ENCODE results near the gene BBS7.
A peak's percentile ranks its signal among the peaks of the same experiment; 100 is the strongest.

BBS7 gene

DNA sequence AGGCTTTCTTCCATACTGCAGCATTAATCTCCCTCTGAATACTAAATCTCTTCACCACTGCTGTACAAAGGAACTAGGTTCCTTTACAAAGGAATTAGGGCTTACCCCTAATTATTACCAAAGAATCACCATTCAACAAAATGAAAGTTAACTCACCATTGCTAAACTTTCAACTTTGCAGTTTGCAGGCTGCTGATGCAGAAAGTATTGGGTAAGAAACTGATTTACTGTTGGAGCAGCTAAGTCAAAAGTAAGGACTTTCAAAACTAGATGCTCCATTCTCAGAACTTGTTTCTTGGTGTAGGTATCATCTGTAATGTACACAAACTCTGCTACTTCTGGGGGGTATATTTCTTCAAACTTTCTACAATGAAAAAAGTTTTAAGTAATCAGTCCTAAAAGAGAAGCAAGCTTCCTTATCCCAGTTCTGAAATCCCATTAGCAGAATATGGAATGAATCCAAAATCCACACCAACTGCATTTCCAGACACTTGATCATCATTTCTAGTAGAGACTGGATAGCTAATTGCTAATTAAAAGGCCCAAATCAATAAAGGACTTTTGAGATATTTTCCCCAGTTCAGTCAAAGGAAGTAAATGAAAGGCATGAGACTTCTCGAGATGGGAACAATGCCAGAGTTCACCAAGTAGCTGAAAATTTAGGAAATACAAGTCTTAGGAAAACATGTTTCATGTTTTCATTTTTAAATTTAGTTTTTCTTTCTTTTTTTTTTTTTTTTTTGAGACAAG is 50.9 kb downstream of the BBS7 start:
- Mint-ChIP-seq H3K36me3 (peaks cover 7 to 9% of the 10 kb centered on the region in 2 donors), H3K27ac (no peak overlapping the region), H3K27me3 (no peaks in the 10 kb centered on the region), H3K4me3 (no peak overlapping the region), H3K9me3 (no peaks in the 10 kb centered on the region), H3K4me1 (peaks cover 3 to 10% of the 10 kb centered on the region in 2 donors)
- ATAC-seq (replicated peaks) (no peak), DNase-seq (no peak)

GRCh38 chr4:121818215-121818614 is 52.1 kb downstream of the BBS7 start:
- no peaks in the 10 kb centered on the region for H3K9me3 Mint-ChIP-seq

DNA sequence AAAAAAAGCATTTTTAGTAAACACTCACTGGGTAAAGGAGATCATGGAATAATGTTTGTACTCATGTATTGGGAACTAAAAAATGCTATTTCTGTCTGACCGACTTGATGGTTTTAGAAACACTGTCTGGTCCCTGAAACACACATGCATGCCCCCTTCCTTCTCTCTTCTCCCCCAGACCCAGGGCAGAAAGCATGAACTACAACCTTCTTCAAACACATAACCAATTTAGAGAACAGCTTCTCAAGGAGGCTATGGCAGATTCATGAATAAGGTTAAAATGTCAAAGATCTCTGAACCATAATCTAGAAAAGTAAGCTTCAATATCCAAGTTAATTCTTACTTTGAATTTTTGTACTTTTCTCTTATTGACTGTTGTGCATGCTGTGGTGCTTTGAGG is 52.6 kb downstream of the BBS7 start:
- Mint-ChIP-seq H3K36me3 (peaks cover 13% of the 10 kb centered on the region in 2 donors), H3K27me3 (no peaks in the 10 kb centered on the region), H3K27ac (no peak overlapping the region), H3K9me3 (no peaks in the 10 kb centered on the region), H3K4me1 (peaks cover 0 to 1% of the 10 kb centered on the region in 2 donors), H3K4me3 (no peak overlapping the region)
- no peak for DNase-seq
- ATAC-seq (replicated peaks) = no peak

More at GRCh38 chr4:121818215-121818614, 52.1 kb downstream of the BBS7 start:
- DNase-seq = no peak
- no peaks in the 10 kb centered on the region for H3K27me3 Mint-ChIP-seq
- H3K27ac Mint-ChIP-seq = no peak overlapping the region
- peaks cover under 1 to 6% of the 10 kb centered on the region in 2 donors for H3K4me1 Mint-ChIP-seq
- peaks cover 9 to 10% of the 10 kb centered on the region in 2 donors for H3K36me3 Mint-ChIP-seq
- H3K4me3 Mint-ChIP-seq = no peak overlapping the region
- no peak for ATAC-seq (replicated peaks)

- H3K4me1 Mint-ChIP-seq = no peaks in the 10 kb centered on the region
- H3K27ac Mint-ChIP-seq = no peak overlapping the region
These were observed 53.3 kb downstream of the BBS7 start for GRCh38 chr4:121817006-121817405.

DNA sequence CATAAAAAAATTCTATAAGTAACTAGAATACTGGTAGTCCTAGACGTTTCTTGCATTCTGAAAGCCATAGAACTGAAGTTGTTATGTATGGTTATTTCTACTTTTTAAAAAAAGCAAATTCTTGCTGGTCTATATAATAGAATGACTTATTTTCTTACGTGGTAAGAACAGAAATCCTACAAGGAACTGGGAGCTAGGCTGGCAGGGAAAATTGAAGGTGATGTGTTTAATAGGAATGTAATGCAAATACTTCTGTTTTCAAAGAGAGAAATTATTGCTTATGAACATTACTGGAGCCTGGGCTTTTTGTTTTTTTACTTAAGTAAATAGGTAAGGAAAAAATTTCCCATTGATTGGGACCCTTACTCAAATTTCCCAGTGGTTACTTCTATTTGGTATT is 55.5 kb downstream of the BBS7 start:
- Mint-ChIP-seq H3K4me3 (no peak overlapping the region), H3K9me3 (no peaks in the 10 kb centered on the region), H3K36me3 (peaks cover 17% of the 10 kb centered on the region in 2 donors), H3K4me1 (no peaks in the 10 kb centered on the region), H3K27ac (no peak overlapping the region), H3K27me3 (no peaks in the 10 kb centered on the region)
- ATAC-seq (replicated peaks) (no peak), DNase-seq (no peak)

More at GRCh38 chr4:121817006-121817405, 53.3 kb downstream of the BBS7 start:
- H3K36me3 Mint-ChIP-seq = peaks cover 13% of the 10 kb centered on the region in 2 donors
- no peak for ATAC-seq (replicated peaks)
- H3K4me3 Mint-ChIP-seq = no peak overlapping the region
- DNase-seq = no peak
- no peaks in the 10 kb centered on the region for H3K9me3 Mint-ChIP-seq
- H3K27me3 Mint-ChIP-seq = no peaks in the 10 kb centered on the region

GRCh38 chr4:121811122-121811521 is 59.2 kb downstream of the BBS7 start:
- no peaks in the 10 kb centered on the region for H3K27me3 Mint-ChIP-seq
- H3K9me3 Mint-ChIP-seq = no peaks in the 10 kb centered on the region
- H3K4me3 Mint-ChIP-seq = no peak overlapping the region
- no peak for DNase-seq
- H3K36me3 Mint-ChIP-seq = peaks cover 15 to 24% of the 10 kb centered on the region in 2 donors
- H3K4me1 Mint-ChIP-seq = no peaks in the 10 kb centered on the region
- H3K27ac Mint-ChIP-seq = no peak overlapping the region
- ATAC-seq (replicated peaks) = no peak

DNA sequence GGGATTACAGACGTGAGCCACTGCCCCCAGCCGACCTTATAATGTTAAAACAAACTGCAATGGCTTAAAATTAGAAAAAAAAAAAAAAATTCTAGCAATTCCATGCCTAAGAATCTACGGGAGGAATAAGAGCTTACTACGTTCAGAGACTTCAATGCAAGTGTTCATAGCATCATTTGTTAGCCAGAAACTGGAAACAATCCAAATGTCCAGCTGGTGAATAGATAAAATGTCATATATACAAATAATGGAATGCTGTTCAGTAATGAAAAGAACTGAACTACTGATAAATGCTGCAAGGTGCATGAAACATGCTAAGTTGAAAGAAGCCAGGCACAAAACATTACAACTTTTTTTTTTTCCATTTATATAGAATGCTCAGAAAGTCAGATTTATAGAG is 63.9 kb downstream of the BBS7 start:
- no peak overlapping the region for H3K27ac Mint-ChIP-seq

DNA sequence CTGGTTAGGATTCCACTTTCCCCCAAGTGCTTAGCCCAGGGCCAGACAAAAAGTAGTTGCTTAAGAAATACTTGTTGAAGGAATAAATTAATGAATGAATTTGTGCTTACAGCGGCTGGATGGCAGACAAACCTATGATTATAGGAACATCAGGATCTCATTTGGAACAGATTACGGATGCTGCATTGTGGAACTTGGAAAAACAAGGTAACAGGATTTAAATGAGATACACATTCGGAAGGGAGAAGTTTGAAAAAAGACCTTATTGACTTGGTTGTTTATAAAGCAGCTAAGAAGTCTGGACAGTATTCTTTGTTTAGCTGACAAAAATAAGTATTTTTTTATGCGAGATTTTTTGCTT is 68.6 kb downstream of the BBS7 start:
- H3K4me3 Mint-ChIP-seq = peak overlapping the region; percentile 86 to 90
- ATAC-seq (replicated peaks) (no peak), DNase-seq (no peak)
- H3K27ac Mint-ChIP-seq = peak overlapping the region; percentile 97
- H3K9me3 Mint-ChIP-seq = no peaks in the 10 kb centered on the region
- H3K36me3 Mint-ChIP-seq = peaks cover 11 to 14% of the 10 kb centered on the region in 2 donors
- no peaks in the 10 kb centered on the region for H3K27me3 Mint-ChIP-seq
- peaks cover 10 to 30% of the 10 kb centered on the region in 2 donors for H3K4me1 Mint-ChIP-seq

More for the DNA sequence above, 63.9 kb downstream of the BBS7 start:
- ATAC-seq (replicated peaks) = no peak
- no peaks in the 10 kb centered on the region for H3K27me3 Mint-ChIP-seq
- H3K36me3 Mint-ChIP-seq = peaks cover 20 to 29% of the 10 kb centered on the region in 2 donors
- DNase-seq = no peak
- H3K4me1 Mint-ChIP-seq = peaks cover 3 to 10% of the 10 kb centered on the region in 2 donors
- no peaks in the 10 kb centered on the region for H3K9me3 Mint-ChIP-seq
- H3K4me3 Mint-ChIP-seq = no peak overlapping the region

DNA sequence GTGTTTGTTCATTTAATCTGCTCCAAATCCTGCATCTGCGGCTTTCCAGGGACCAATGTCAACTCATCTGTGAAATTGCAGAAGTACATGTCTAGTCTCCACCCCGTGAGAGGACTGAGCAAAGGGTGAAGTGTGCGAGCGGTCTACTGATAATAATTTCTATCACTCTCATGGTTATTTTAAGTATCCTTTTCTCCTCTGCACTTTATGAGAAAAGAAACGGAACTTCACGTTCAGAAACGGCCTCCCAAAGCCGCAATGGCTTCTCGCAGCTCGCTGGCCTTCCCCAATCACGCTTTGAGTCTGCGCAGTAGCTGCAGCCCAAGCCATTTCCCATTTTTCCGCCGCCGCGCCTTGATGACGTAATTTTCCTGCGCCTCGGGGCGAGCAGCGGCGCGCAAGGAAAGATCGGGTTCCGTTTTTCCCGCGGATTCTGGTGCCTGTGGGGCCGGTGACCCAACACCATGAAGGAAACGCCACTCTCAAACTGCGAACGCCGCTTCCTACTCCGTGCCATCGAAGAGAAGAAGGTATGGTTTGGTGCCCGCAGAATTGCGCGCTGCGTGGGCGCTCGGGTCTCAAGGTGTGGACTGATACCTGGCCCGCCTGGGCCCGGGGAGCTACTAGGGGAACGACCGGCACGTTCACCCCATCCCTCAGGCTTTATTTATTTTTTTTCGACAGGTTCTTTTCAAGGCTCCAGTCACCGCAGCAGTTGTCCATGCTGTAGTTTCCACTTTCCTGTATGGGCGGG is 69.1 kb downstream of the BBS7 start, which contains the start of gene EXOSC9:
TSS of gene EXOSC9 (plus strand) at position 363 of the 754 bp plus-strand sequence. CDS start at position 465, 102 bp downstream.
- Mint-ChIP-seq H3K27ac (peak within 1 kb of the TSS; percentile 97), H3K4me3 (peak within 1 kb of the TSS; percentile 86 to 90), H3K36me3 (peaks cover 10 to 11% of the 10 kb centered on the region in 2 donors), H3K9me3 (no peaks in the 10 kb centered on the region), H3K27me3 (no peaks in the 10 kb centered on the region), H3K4me1 (peaks cover 10 to 30% of the 10 kb centered on the region in 2 donors)
- DNase-seq = peak; percentile 92
- ATAC-seq (replicated peaks) = peak; percentile 87

- Mint-ChIP-seq H3K27me3 (peaks cover 0 to under 1% of the 10 kb centered on the region in 2 donors), H3K9me3 (no peaks in the 10 kb centered on the region), H3K27ac (peak overlapping the region; percentile 97), H3K36me3 (peaks cover 8 to 10% of the 10 kb centered on the region in 2 donors), H3K4me1 (peaks cover 10 to 30% of the 10 kb centered on the region in 2 donors), H3K4me3 (peak overlapping the region; percentile 86 to 90)
- DNase-seq = no peak
- peak; percentile 35 to 47 for ATAC-seq (replicated peaks)
These were observed 69.7 kb downstream of the BBS7 start for GRCh38 chr4:121800638-121800960.

DNA sequence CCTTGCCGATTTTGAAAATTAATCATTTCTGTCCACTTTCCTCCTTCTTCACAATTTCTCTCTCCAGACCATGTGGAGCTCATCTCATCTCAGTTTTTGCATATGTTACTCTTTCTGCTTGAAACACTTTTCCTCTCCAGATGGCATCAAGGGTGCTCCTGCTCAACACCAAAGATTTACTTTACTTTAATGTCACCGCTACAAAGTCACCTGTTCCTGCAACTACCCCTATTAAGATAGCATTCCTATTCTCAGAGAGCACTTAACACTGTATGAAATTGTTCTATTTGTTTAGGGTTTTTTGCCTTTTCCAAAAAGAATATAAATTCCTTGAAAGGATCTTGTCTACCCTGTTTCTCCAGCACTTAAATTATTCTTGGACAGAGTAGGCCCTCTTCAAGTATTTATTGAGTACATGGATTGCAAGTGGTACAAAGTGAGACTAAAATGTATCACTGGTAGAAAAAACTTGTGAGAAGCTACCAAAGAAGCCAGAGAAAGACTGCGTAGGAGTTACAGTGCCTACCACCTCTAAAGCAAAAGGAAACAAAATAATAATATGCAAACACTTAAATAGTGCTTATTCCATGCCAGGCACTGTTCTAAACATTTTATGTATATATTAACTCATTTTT is 70.3 kb downstream of the BBS7 start:
- H3K4me3 Mint-ChIP-seq = no peak overlapping the region
- H3K27ac Mint-ChIP-seq = peak overlapping the region; percentile 66

DNA sequence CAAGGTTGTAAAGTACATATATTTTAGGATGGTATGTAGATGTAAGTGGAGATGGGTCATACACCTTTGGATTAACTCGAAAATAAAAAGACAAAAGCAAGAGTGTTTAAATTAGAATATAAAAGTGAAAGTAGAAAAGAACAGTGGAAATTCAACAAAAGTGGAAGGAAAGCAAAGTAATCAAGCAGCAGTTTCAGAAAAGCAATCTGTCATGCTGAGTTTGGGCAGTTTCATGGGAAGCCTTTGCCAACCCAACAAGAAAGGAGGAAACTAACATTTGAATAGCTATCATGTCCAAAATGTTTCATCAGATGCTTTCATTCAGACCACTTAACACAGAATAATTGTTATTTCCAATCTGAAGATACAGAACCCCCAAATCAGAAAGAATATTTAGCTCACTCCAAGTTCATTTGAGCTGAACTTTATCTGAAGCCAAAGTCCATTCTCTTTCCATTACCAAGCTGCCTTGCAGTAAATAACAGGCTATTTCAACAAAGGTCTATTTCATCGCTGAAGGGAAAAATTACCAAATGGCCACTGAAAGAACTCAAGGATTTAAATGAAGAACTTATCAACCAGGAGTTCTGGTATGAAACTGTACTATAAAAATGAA is 71.0 kb downstream of the BBS7 start:
- Mint-ChIP-seq H3K4me3 (no peak overlapping the region), H3K4me1 (peaks cover 9 to 30% of the 10 kb centered on the region in 2 donors), H3K27ac (no peak overlapping the region), H3K27me3 (peaks cover 7 to 14% of the 10 kb centered on the region in 2 donors), H3K36me3 (no peaks in the 10 kb centered on the region), H3K9me3 (no peaks in the 10 kb centered on the region)
- DNase-seq = no peak
- no peak for ATAC-seq (replicated peaks)

More for the DNA sequence above, 70.3 kb downstream of the BBS7 start:
- DNase-seq (no peak), ATAC-seq (replicated peaks) (no peak)
- H3K4me1 Mint-ChIP-seq = peaks cover 9 to 30% of the 10 kb centered on the region in 2 donors
- H3K9me3 Mint-ChIP-seq = no peaks in the 10 kb centered on the region
- peaks cover under 1 to 7% of the 10 kb centered on the region in 2 donors for H3K27me3 Mint-ChIP-seq
- peaks cover 4 to 5% of the 10 kb centered on the region in 2 donors for H3K36me3 Mint-ChIP-seq

GRCh38 chr4:121796283-121796682 is 74.0 kb downstream of the BBS7 start:
- Mint-ChIP-seq H3K36me3 (no peaks in the 10 kb centered on the region), H3K4me1 (peaks cover 7 to 20% of the 10 kb centered on the region in 2 donors)
- DNase-seq = no peak

More at GRCh38 chr4:121796283-121796682, 74.0 kb downstream of the BBS7 start:
- no peaks in the 10 kb centered on the region for H3K9me3 Mint-ChIP-seq
- no peak for ATAC-seq (replicated peaks)
- peaks cover 8 to 23% of the 10 kb centered on the region in 2 donors for H3K27me3 Mint-ChIP-seq
- H3K27ac Mint-ChIP-seq = no peak overlapping the region
- no peak overlapping the region for H3K4me3 Mint-ChIP-seq

Data from stimulated activated naive B cell treated with anti-CD40 and anti-IgM and Interleukin-4, amounts not matched to agents 10 μg/mL and 1 μg/mL and 100 μg/mL, for 72 hours (primary cell).